Esophagus mucosa (tissue), 1 donor: ENCODE measurements around the gene SPSB3. TPM values are rescaled to one million over a fixed set of nuclear protein-coding genes. Genes with fewer than 3 reads are reported as not detected.
"Not testable (repeated sequence)": the region's sequence is repeated elsewhere in the genome, so short reads cannot be mapped to it uniquely, and the experiment has no call there.

Experiments
- ATAC-seq: fragments of 200-7000 bp; cut with Tn5 transposase; one replicate; pipeline ENCODE4 v1.9.1; 2020
- total RNA-seq: library from RNA; stranded (reverse); gene quantifications from one replicate; pipeline ENCODE4 v1.2.4, GENCODE V29; 2023
- donor health status: DM: yes; HTN: yes; CAD: no.

Gene SPSB3
- total RNA-seq, 1 donor from 2014 or later = 23.5 TPM

GRCh38 chr16:1816396-1817275 lies 34.3 kb upstream of the SPSB3 start:
- no peak for ATAC-seq

- ATAC-seq = no peak
Measured at GRCh38 chr16:1815461-1815860, 33.1 kb upstream of the SPSB3 start.

GRCh38 chr16:1812732-1813163 lies 30.4 kb upstream of the SPSB3 start:
- ATAC-seq = peak; percentile 72

DNA sequence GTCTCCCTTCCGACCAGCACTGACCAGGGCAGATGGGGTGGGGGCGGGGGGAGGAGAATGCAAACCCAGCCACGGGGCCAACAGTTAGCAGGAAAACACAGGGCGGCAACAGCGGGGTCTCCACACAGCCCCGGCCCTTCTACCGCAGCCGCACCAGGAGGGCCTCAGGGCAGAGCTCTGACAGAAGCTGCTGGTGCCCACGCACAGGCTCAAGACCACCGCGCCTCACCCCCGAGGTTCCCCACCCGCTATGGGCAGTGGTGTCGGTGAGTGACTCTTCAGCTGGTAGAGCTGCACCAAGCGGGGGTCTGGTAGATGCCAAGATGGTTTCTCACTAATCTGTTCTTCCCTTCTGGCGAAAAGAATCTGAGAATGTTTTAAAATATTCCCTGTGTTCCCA lies 28.2 kb upstream of the SPSB3 start:
- ATAC-seq = no peak

- ATAC-seq = no peak
Measured at GRCh38 chr16:1810106-1810505, 27.7 kb upstream of the SPSB3 start.

- ATAC-seq = peak; percentile 16
Measured at GRCh38 chr16:1809281-1809801, 27.0 kb upstream of the SPSB3 start.

DNA sequence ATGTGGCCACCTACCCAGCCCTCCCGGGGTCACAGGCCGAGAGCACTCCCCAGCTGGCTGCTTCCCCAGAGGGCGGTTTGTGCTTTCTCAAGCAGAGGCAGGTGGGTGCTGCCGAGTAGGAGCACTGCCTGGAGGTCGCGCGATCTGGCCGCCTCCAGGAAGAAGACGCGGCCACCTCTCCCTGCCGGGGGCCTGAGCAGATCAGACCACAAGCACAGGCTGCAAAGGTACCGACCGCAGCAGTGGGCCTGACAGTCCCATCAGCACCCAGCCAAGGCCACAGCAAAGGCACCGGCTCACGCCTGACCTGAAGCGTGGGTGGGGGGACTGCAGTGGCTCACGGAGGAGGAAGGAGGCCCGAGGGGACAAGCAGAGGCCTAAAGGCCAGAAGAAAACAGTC lies 26.3 kb upstream of the SPSB3 start:
- no peak for ATAC-seq

- no peak for ATAC-seq
Measured at GRCh38 chr16:1807626-1808025, 25.3 kb upstream of the SPSB3 start.

GRCh38 chr16:1800701-1801100 lies 18.3 kb upstream of the SPSB3 start:
- no peak for ATAC-seq

DNA sequence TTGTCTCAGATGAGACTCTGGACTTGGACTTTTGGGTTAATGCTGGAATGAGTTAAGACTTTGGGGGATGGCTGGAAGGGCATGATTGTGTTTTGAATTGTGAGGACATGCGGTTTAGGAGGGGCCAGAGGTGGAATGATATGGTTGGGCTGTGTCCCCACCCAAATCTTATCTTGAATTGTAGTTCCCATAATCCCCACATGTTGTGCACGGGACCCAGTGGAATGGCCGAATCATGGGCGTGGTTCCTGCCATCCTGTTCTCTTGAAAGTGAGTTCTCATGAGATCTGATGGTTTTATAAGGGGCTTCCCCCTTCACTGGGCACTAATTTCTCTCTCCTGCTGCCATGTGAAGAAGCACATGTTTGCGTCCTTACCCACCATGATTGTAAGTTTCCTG lies 16.9 kb upstream of the SPSB3 start:
- ATAC-seq = not testable (repeated sequence)

DNA sequence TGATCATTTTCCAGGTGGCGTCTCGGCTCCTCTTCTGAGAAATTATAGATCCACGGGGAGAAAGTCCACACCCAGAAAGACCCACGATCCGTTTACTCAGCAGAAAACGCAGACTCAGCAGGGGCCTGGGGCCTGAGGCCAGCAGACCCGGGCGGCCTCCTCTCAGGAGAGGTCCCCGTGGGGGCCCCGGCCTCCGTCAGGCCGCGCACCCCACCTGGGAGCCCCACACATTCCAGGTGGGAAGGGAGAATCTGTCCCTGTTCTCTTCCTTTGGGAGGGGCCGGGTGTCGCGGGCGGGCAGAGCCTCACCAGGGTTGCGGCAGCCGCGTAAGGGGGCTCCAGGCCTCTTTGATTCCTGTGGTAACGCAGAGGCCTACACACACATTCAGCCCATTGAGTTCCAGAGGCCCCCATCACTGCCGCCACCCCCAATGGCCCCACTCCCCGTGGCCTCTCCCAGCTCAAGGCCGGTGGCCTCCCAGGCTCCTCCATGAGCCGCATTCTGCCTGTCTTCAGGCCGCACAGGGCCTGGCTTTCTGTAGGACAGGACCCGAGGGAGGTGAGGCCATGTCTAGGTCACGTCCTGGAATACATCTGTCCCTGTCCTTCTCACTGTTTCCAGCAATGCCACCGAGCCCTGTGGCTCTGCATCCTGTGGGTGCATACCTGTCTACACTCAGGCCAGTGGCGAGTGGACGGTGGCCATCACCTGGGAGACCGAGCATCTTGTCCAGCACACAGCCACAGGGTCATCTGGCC lies 12.7 kb upstream of the SPSB3 start:
- ATAC-seq = no peak

DNA sequence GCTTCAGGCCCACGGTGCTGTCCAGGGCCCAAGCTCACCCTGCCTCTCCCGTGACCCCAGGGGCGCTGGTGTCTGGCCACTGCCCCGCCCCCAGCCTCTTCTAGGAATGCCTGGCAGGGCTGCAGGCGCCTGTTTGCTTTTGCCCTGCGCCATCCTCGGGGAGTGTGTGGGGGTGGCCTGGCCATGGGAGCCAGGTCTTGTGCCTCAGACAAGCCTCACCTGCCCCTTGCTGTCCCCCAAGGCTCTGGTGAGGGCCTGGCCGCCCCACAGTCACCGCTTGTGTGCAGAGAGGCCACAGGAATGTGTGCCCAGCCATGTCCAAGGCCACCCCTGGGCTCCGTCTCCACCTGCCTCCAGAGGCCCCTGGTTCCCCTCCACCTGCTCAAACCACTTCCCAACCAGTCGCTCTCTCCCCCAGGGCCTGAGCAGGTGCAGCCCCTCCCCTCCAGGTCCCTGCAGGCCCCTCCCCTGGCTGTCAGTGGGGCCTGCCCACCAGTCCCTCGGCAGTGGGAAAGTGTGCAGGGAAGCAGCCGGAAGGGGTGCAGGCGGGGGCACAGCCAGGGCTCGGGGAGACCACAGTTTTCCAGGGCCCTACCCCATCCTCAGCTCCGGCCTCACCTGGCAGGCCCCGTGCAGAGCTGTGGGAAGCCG lies 12.0 kb upstream of the SPSB3 start:
- ATAC-seq = peak; percentile 2

DNA sequence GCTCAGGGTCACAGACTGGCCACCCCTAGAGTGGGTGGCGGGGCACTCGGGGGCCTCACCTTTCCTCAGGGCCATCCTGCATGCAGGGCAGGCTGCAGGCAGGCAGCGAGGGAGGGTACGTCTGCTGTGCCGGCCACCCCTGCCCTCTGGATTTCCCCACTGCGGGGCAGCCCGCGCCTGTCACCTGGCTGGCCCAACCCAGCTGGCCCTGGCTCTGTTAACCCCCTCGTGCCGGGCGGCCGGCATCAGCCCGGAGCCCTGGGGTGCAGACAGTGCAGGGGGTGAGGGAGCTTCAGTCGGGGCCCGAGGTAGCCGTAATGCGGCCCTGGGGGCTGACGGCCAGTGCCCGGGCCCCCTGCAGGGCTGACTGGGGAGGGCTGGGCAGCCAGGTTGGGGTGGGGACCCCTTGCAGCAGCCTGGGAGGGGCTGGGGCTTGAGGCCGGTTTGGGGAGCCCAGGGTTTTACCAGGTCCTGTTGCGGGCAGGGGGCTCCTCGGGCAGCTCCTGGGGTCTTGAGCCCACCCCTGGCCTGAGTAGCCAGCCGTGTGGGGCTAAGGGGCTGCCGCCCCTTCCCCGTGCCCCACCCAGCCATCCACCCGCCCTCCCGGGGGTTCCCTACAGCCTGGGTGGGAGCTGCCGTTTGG lies 11.3 kb upstream of the SPSB3 start, which contains the start of gene IGFALS:
Gene IGFALS, minus strand, starts transcription at position 128 of the 643 bp plus-strand sequence. Its CDS starts 53 bp downstream, at position 75.
- peak; percentile 2 for ATAC-seq

- ATAC-seq = no peak
Measured at GRCh38 chr16:1792836-1793577, 10.6 kb upstream of the SPSB3 start.

- no peak for ATAC-seq
Measured at GRCh38 chr16:1791943-1792812, 9.8 kb upstream of the SPSB3 start.

DNA sequence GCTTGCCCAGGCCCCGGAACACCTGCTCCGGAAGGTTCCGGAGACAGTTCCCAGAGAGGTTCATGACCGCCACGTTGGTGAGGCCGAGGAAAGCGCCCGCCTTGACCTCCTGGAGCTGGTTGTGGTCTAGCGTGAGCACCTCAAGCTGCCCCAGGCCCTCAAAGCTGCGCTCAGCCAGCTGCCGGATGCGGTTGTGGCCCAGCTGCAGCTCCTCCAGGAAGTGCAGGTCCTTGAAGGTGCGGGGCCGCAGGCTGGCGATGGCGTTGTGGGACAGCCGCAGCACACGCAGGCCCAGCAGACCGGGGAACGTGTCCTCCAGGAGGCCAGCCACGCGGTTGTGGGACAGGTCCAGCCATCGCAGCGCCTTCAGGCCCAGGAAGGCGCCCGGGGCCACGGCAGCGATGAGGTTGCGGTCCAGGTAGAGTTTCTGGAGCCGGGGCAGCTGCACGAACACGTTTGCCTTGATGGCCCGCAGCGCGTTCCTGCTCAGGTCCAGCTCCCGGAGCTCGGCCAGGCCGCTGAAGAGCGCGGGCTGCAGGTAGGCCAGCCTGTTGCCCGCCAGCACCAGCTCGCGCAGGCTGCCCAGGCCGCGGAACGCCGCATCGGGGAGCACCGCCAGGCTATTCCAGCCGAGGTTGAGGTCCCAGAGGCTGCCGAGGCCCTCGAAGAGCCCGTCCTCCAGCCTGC lies 9.0 kb upstream of the SPSB3 start:
- no peak for ATAC-seq

- no peak for ATAC-seq
Measured at GRCh38 chr16:1790611-1791255, 8.4 kb upstream of the SPSB3 start.

DNA sequence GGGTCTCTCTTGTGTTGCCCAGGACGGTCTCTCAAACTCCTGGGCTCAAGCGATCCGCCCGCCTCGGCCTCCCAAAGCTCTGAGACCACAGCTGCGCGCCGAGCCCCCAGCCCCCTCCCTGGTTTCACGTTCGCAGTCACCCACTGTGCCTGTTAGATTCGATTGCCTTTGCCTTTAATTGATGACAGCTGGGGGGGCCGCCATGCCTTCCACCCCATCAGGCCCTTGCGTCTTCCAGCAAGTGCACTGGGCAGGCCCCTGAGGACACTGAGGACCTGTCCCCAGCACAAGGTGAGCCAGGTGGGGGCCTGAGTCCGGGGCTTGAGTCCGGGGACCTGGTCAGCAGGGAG lies 7.9 kb upstream of the SPSB3 start:
- no peak for ATAC-seq

- ATAC-seq = no peak
Measured at GRCh38 chr16:1789643-1790045, 7.3 kb upstream of the SPSB3 start.

DNA sequence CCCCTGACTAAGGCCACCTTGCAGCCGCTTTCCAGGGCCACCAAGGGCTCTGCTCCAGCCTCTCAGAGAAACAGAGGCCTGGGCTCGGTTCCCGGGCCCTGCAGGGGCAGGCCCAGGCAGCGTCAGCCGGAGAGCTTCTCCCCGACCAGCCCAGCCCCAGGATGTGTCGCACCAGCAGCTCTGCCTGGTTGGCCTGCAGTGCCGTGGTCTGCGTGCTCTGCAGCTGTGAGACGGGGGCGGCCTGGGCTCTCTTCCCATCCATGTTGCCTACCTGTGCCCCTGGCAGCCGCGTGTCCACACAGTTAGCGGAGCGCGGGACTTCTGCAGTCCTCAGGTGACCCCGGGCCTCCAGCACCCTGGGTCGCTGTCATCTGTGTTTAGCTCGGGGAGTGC lies 6.3 kb upstream of the SPSB3 start:
- peak; percentile 67 for ATAC-seq
